Activated CD8-positive, alpha-beta T cell treated with anti-CD3 and anti-CD28 coated beads for 36 hours (primary cell): ENCODE data around the gene GAS1. TPM values are rescaled to one million over a fixed set of nuclear protein-coding genes. Genes with fewer than 3 reads are reported as not detected.

Experiments
- ATAC-seq: fragments of 200-7000 bp; cut with Tn5 transposase; one replicate; pipeline ENCODE4 v1.10.0; 2021; ENCODE audit warnings: mild to moderate bottlenecking, moderate library complexity
- CTCF ChIA-PET: fragments of 350-600 bp; sonication (Branson Sonifier 250); formaldehyde crosslinking; loops from one replicate; lab custom pipeline; 2021; ENCODE audit warnings: antibody characterized with exemption; lab: Charles Lee
- POLR2A ChIA-PET: fragments of 350-600 bp; sonication (Branson Sonifier 250); formaldehyde crosslinking; loops from one replicate; lab custom pipeline; 2021; ENCODE audit warnings: antibody characterized with exemption; lab: Charles Lee
- DNase-seq: peaks from one replicate; pipeline ENCODE4 v3.0.0-alpha.2; 2020
- H3K27ac Mint-ChIP-seq: one replicate; pipeline ENCODE4 v1.8.0; 2021; ENCODE audit warnings: mild to moderate bottlenecking, mixed read lengths
- H3K27me3 Mint-ChIP-seq: one replicate; pipeline ENCODE4 v1.8.0; 2021; ENCODE audit warnings: mixed read lengths
- H3K36me3 Mint-ChIP-seq: one replicate; pipeline ENCODE4 v1.8.0; 2021; ENCODE audit warnings: low read depth, mixed read lengths
- H3K4me1 Mint-ChIP-seq: one replicate; pipeline ENCODE4 v1.8.0; 2021; ENCODE audit warnings: low read depth, mixed read lengths
- H3K4me3 Mint-ChIP-seq: one replicate; pipeline ENCODE4 v1.8.0; 2021; ENCODE audit warnings: mild to moderate bottlenecking, moderate library complexity, mixed read lengths
- H3K9me3 Mint-ChIP-seq: one replicate; pipeline ENCODE4 v1.8.0; 2021; ENCODE audit warnings: mixed read lengths
- intact Hi-C: fragments of 100-400 bp; cut with micrococcal nuclease; formaldehyde crosslinking; loops from one replicate; pipeline ENCODE4 v1.10.0; 2022
- total RNA-seq, 2 experiments: library from RNA; stranded (reverse); gene quantifications; one replicate each; pipeline ENCODE4 v1.2.3, GENCODE V29; 2021
- TF ChIP-seq, protein P1 (sequence below): fragments of 200-600 bp; IDR thresholded peaks from one replicate; pipeline ENCODE4 v1.8.0; 2022; ENCODE audit warnings: antibody characterized with exemption, mild to moderate bottlenecking

Gene GAS1
- total RNA-seq, 2 experiments from 2014 or later, result 0.11 TPM; not detected in 1

DNA sequence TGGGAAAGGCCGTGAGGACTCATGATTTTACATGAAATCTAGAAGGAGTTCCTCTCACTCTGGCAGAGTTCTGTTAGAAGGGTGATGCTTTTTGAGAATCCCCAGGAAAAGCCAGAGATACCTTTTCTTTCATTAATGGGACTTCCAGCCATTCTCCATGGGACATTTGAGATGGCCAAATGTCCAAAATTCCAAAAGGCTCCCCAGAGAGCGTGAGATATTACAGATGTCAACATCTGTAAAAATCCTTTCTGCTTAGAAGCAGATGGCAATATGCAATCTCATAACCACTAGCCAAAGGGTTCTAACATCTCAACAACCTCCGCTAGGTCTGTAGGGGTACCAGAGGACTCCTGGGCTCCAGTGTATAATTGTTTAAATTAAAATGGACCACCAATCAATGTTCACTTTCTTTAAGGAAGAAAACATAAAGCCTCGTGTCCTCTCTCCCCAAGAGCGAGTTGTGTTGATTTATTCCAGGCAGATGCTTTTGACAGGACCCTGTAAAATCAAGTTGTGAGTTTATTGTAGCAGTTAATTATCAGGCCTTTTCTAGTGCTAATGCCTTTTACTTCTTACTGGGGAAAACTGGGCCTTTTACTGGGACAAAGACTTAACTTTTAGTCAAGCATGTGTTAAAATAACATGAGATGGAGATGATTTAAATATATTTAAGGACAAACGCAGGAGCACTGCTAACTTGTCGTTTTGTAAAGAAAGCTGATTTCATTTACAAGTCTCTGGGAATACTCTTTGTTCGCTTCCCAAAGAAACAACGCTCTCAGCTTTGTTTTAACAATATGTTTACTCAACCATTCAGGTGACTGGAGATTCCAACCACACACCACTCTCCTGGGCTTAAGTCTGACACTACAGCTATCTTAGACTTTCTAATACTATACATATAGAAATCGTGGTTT is 4.8 kb downstream of the GAS1 start:
- no peak for ATAC-seq
- H3K27ac Mint-ChIP-seq, result no peak overlapping the region
- no peak overlapping the region for H3K4me3 Mint-ChIP-seq
- no peaks in the 10 kb centered on the region for H3K36me3 Mint-ChIP-seq
- CTCF ChIA-PET, result interaction anchor here (1.1 kb wide), 1 partner anchor 11 kb away, joined by 3 read pairs; no protein-coding TSS in a partner anchor
- TF ChIP-seq, protein P1, sequence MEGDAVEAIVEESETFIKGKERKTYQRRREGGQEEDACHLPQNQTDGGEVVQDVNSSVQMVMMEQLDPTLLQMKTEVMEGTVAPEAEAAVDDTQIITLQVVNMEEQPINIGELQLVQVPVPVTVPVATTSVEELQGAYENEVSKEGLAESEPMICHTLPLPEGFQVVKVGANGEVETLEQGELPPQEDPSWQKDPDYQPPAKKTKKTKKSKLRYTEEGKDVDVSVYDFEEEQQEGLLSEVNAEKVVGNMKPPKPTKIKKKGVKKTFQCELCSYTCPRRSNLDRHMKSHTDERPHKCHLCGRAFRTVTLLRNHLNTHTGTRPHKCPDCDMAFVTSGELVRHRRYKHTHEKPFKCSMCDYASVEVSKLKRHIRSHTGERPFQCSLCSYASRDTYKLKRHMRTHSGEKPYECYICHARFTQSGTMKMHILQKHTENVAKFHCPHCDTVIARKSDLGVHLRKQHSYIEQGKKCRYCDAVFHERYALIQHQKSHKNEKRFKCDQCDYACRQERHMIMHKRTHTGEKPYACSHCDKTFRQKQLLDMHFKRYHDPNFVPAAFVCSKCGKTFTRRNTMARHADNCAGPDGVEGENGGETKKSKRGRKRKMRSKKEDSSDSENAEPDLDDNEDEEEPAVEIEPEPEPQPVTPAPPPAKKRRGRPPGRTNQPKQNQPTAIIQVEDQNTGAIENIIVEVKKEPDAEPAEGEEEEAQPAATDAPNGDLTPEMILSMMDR, result no peak
- H3K27me3 Mint-ChIP-seq, result peaks cover 54% of the 10 kb centered on the region
- intact Hi-C loops, result loop anchor here (10.0 kb wide), 1 partner anchor 58 kb away; no protein-coding TSS in a partner anchor
- DNase-seq, result no peak
- H3K9me3 Mint-ChIP-seq, result no peaks in the 10 kb centered on the region
- POLR2A ChIA-PET, result no interaction called here
- peaks cover 3% of the 10 kb centered on the region for H3K4me1 Mint-ChIP-seq

DNA sequence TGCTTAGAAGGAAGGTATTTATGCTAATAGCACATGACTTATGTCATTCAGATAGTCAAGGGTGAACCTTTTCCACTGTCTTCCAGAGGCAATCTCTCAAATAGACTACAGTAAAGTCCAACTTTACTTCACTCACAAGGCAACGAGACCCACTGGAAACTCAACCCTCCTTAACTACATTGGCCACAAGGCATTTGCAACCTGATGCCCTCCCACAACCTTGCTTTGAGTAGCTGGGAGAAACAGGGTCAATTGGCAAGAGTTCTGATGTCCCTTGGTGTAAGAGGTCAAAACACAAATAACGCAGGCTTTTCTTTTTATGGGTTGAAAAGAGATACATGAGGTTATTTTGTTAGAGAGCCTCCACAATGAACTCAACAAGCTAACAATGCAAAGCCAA is 6.1 kb downstream of the GAS1 start:
- H3K27ac Mint-ChIP-seq, result no peak overlapping the region
- POLR2A ChIA-PET, result no interaction called here
- no peaks in the 10 kb centered on the region for H3K36me3 Mint-ChIP-seq
- DNase-seq (no peak), ATAC-seq (no peak)
- peaks cover 3% of the 10 kb centered on the region for H3K4me1 Mint-ChIP-seq
- H3K9me3 Mint-ChIP-seq, result no peaks in the 10 kb centered on the region
- TF ChIP-seq, protein P1, result no peak
- H3K27me3 Mint-ChIP-seq, result peaks cover 55% of the 10 kb centered on the region
- H3K4me3 Mint-ChIP-seq, result no peak overlapping the region
- CTCF ChIA-PET, result no interaction called here
- intact Hi-C loops, result loop anchor here (10.0 kb wide), 1 partner anchor 56 kb away; no protein-coding TSS in a partner anchor

GRCh38 chr9:86940774-86941173 is 6.5 kb downstream of the GAS1 start:
- no peak overlapping the region for H3K4me3 Mint-ChIP-seq
- ChIA-PET CTCF (no interaction called here), POLR2A (no interaction called here)
- H3K27me3 Mint-ChIP-seq, result peaks cover 54% of the 10 kb centered on the region
- DNase-seq (no peak), ATAC-seq (no peak)
- H3K36me3 Mint-ChIP-seq, result no peaks in the 10 kb centered on the region
- no peaks in the 10 kb centered on the region for H3K9me3 Mint-ChIP-seq
- TF ChIP-seq, protein P1, result no peak
- no peak overlapping the region for H3K27ac Mint-ChIP-seq
- intact Hi-C loops, result loop anchor here (10.0 kb wide), 1 partner anchor 56 kb away; no protein-coding TSS in a partner anchor
- H3K4me1 Mint-ChIP-seq, result peaks cover 3% of the 10 kb centered on the region

DNA sequence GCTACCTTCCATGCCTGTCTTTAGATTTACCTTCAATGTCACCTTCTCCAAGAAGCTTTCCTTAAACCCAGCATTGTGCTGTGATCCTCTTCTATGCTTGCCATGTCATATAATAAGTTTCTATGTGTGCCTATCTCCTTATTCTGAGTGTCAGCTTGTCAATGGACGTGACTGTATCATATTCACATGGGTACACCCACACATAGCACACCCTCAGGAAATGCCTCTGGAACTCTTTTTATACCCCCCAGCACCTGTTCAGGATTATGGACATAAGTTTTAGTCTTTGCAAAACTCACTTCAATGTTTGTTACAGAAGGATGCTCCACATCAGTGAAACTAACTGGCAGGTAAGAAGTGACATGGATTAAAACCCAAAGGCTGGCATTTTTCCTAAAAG is 7.4 kb downstream of the GAS1 start:
- POLR2A ChIA-PET, result no interaction called here
- no peaks in the 10 kb centered on the region for H3K9me3 Mint-ChIP-seq
- intact Hi-C loops, result loop anchor here (10.0 kb wide), 1 partner anchor 55 kb away; no protein-coding TSS in a partner anchor
- TF ChIP-seq, protein P1, result no peak
- ATAC-seq (no peak), DNase-seq (no peak)
- no peak overlapping the region for H3K4me3 Mint-ChIP-seq
- H3K27me3 Mint-ChIP-seq, result peaks cover 52% of the 10 kb centered on the region
- no peak overlapping the region for H3K27ac Mint-ChIP-seq
- CTCF ChIA-PET, result no interaction called here
- H3K36me3 Mint-ChIP-seq, result no peaks in the 10 kb centered on the region
- H3K4me1 Mint-ChIP-seq, result no peaks in the 10 kb centered on the region

DNA sequence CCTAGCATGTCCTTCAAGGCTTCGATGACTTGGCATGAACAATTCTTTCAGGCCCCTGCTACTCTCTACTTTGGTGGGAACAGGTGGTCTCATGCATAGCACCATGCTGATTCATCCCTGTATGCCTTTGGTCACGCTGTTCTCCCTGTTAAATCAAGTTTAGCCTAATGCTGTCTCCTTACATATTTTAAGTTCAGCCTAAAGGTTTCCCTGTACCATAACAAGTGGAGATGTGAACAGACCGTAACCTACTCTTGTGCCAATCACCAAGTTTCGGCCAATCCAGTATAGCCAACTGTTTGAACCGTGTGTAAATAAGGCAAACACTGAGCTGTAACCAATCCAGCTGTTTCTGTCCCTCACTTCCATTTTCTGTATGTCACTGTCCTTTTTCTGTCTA is 8.0 kb downstream of the GAS1 start:
- ATAC-seq (no peak), DNase-seq (no peak)
- POLR2A ChIA-PET, result no interaction called here
- Mint-ChIP-seq H3K9me3 (no peaks in the 10 kb centered on the region), H3K4me3 (no peak overlapping the region), H3K36me3 (no peaks in the 10 kb centered on the region), H3K4me1 (no peaks in the 10 kb centered on the region), H3K27me3 (peaks cover 51% of the 10 kb centered on the region), H3K27ac (no peak overlapping the region)
- intact Hi-C loops, result no loop called here
- TF ChIP-seq, protein P1, result no peak
- CTCF ChIA-PET, result no interaction called here
